HG02884 (cell line): ENCODE data around the gene CCNH.

Experiments
- ATAC-seq: cut with Tn5 transposase; IDR thresholded peaks from one replicate; pipeline ENCODE4 v1.9.1; 2021; ENCODE audit warnings: mild to moderate bottlenecking, moderate library complexity; ENCODE audit not compliant: unreplicated experiment

Gene CCNH

GRCh38 chr5:87361536-87362213 lies 51.1 kb downstream of the CCNH start:
- ATAC-seq: no peak

DNA sequence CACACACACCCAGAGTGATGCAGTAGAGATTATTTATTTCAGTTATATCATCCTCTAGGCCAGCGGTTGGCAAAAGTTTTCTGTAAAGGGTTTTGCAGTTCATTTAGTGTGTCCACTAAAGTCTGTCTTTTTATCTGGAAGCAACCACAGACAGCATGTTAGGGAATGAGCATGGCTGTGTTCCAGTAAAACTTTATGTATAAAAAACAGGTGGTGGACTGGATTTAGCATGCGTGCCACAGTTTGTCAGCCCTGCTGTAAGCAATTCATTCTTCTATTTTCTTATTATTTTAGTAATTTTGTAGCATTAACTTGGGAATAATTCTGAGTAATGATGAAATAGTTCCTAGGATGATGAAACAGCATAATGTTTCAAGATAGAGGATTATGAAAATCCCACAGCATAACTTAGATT lies 51.7 kb downstream of the CCNH start:
- ATAC-seq: no peak

DNA sequence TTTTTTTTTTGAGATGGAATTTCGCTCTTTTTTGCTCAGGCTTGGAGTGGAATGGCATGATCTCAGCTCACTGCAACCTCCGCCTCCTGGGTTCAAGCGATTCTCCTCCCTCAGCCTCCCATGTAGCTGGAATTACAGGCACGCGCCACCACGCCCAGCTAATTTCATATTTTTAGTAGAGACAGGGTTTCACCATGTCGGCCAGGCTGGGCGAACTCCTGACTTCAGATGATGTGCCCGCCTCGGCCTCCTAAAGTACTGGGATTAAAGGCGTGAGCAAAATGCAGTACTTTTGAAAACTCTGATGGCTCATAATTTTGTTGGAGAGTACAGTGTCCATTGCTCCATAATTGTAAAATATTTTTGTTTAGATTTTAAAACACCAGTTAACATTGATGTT lies 52.6 kb downstream of the CCNH start:
- no peak for ATAC-seq

DNA sequence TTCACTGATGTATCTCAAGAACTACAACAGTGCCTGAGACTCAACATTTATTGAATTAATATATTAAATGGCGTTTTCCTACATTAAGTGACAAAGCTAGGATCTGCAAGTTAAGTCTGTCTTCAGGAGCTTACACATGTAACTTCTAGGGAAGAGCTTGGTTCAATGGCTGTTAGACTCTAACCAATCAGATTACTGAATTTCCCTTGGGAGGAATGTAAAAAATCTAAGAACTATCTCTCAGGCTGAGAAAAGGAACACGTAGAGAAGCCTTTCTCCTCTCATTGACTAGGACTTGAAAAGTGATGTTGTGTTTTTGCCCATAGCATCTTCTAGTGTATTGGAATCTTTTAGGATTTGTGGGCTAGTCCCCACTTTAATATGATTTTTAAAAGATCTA lies 53.6 kb downstream of the CCNH start:
- no peak for ATAC-seq

DNA sequence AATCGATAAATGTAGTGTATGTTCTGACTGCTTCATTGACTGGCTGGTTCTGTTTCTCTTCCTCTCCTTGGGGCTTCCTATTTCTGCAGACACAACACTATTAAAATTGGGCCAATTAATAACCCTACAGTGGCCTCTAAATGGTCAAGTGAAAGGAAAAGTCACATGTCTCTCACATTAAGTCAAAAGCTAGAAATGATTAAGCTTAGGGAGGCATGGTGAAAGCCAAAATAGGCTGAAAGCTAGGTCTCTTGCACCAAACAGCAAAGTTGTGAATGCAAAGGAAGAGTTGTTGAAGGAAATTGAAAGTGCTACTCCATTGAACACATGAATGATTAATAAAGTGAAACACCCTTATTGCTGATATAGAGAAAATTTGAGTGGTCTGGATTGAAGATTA lies 58.2 kb downstream of the CCNH start:
- ATAC-seq: peak; percentile 68

DNA sequence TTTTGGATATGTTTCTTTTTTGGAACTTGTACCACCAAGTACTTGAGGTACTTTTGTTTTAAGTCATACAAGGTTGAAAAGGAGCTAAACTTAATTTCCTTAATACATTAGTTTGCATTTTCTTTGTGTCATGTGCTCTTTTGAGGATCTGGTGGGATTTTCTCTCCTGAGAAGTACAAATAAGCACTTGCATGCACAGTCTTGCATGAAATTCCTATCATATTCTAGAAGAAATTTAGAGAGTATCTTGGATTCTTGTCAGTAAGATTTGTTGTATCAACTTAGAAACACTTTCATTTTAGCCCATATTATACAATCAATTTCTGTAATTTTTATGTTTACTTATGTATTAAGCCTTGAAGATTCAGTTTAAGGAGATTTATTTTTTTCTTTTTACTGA lies 64.9 kb downstream of the CCNH start:
- no peak for ATAC-seq

DNA sequence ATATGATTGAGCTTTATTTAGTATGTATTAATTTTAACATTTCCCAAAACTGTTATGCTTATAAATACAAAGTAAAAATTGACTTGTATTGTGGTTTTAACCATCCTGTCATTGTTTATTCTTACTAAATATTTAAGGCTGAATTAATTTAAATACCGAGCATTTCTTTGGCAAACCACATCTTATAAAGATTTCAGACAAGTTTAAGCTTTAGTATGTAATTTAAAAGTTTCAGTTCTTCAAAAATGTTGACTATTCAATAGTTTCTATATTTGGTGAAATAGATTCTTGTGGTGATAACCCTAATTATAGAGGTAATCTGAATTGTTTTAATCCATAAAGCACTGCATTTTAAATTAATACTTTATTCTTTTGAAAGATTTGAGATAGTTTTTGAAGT lies 65.5 kb downstream of the CCNH start:
- ATAC-seq: no peak
